Breast epithelium (tissue), 4 donors: ENCODE measurements around the gene NCEH1. TPM values are rescaled to one million over a fixed set of nuclear protein-coding genes. Genes with fewer than 3 reads are reported as not detected.
A peak's percentile ranks its signal among the peaks of the same experiment; 100 is the strongest.

ENCODE experiments used
- DNase-seq, 2 donors: peaks; one replicate each; pipeline ENCODE4 v3.0.0-alpha.2; 2019; ENCODE audit warnings: low spot score in 2 of 2
- H3K27ac ChIP-seq, 2 donors: fragments of 200-600 bp; sonication (generic) in 1 of 2; one replicate each; pipeline ENCODE4 v1.5.1; 2016 to 2019; ENCODE audit warnings: mild to moderate bottlenecking in 1 of 2
- H3K27me3 ChIP-seq, 2 donors: fragments of 200-600 bp; sonication (generic) in 1 of 2; one replicate each; pipeline versions ENCODE4 v1.5.1 to v1.6.0; 2017 to 2019; ENCODE audit warnings: control low read depth in 1 of 2, mild to moderate bottlenecking in 1 of 2
- H3K36me3 ChIP-seq: fragments of 200-600 bp; one replicate; pipeline ENCODE4 v1.5.1; 2019
- H3K4me1 ChIP-seq, 2 donors: fragments of 200-600 bp; sonication (generic); one replicate each; pipeline ENCODE4 v1.5.1; 2016 to 2019; ENCODE audit warnings: control low read depth in 1 of 2
- H3K4me3 ChIP-seq, 3 donors: fragments of 200-600 bp; sonication (generic); 1 replicate in 2 of 3; 2 replicates in 1 of 3; pipeline ENCODE4 v1.5.1; 2016 to 2019; ENCODE audit warnings: mild to moderate bottlenecking in 3 of 3, moderate library complexity in 2 of 3
- H3K9me3 ChIP-seq, 2 donors: fragments of 200-600 bp; sonication (generic) in 1 of 2; one replicate each; pipeline ENCODE4 v1.5.1; 2016 to 2019; ENCODE audit warnings: control low read depth in 1 of 2
- POLR2A ChIP-seq: fragments of 450-650 bp; IDR thresholded peaks from one replicate; pipeline ENCODE4 v1.6.1; 2016; ENCODE audit warnings: antibody characterized with exemption, mild to moderate bottlenecking, moderate library complexity
- POLR2AphosphoS5 ChIP-seq, 3 donors: sonication (generic); formaldehyde crosslinking; IDR thresholded peaks; one replicate each; pipeline ENCODE4 v1.6.1; 2017; ENCODE audit warnings: antibody characterized with exemption in 3 of 3
- intact Hi-C: fragments of 100-400 bp; cut with DNase I; formaldehyde crosslinking; loops from one replicate; pipeline ENCODE4 v1.15.1; 2023; ENCODE audit warnings: low total_unique reads
- total RNA-seq, 3 donors: library from RNA; depleted of rRNA; stranded (reverse); fragments of >200 nt; gene quantifications; one replicate each; pipeline ENCODE4 v1.1.0, GENCODE V29; 2016
- TF ChIP-seq, protein P1 (sequence below), 3 donors: fragments of 450-650 bp; IDR thresholded peaks; one replicate each; pipeline ENCODE4 v1.5.1; 2016 to 2017; ENCODE audit warnings: antibody characterized with exemption in 3 of 3, mild to moderate bottlenecking in 3 of 3, moderate library complexity in 3 of 3

The NCEH1 gene
- total RNA-seq, 3 donors from 2014 or later = 8.5 to 23.9 (median 10.4) TPM

DNA sequence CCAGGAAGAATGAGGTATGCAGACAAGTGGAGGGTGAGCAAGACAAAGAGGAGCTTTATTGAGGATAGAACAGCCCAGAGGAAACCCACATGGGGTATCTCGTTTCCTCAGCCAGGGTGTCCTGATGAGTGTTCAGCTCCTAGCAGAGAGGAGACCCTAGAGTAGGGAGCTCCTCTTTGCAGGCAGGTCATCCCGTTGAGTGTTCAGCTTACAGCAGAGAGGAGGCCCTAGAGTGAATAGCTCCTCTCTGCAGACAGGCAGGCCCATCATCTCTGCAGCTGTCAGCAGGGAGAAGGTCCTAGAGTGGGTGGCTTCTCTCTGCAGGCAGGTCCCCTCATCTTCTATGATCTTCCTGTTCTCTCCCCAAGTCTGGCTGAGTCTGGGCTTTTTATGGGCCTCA, 97.0 kb downstream of the NCEH1 start:
- no peak overlapping the region for H3K4me3 ChIP-seq
- peaks cover 3 to 9% of the 10 kb centered on the region in 2 donors for H3K9me3 ChIP-seq
- no peak overlapping the region for H3K27ac ChIP-seq
- H3K27me3 ChIP-seq = no peaks in the 10 kb centered on the region
- intact Hi-C loops = no loop called here
- H3K4me1 ChIP-seq = no peaks in the 10 kb centered on the region
- no peak for DNase-seq
- H3K36me3 ChIP-seq = no peaks in the 10 kb centered on the region
- TF ChIP-seq, protein P1, sequence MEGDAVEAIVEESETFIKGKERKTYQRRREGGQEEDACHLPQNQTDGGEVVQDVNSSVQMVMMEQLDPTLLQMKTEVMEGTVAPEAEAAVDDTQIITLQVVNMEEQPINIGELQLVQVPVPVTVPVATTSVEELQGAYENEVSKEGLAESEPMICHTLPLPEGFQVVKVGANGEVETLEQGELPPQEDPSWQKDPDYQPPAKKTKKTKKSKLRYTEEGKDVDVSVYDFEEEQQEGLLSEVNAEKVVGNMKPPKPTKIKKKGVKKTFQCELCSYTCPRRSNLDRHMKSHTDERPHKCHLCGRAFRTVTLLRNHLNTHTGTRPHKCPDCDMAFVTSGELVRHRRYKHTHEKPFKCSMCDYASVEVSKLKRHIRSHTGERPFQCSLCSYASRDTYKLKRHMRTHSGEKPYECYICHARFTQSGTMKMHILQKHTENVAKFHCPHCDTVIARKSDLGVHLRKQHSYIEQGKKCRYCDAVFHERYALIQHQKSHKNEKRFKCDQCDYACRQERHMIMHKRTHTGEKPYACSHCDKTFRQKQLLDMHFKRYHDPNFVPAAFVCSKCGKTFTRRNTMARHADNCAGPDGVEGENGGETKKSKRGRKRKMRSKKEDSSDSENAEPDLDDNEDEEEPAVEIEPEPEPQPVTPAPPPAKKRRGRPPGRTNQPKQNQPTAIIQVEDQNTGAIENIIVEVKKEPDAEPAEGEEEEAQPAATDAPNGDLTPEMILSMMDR (IDR thresholded peaks at IDR 0.05) = no peak
- TF ChIP-seq POLR2AphosphoS5 (IDR thresholded peaks at IDR 0.05) (no peak), POLR2A (no peak)

DNA sequence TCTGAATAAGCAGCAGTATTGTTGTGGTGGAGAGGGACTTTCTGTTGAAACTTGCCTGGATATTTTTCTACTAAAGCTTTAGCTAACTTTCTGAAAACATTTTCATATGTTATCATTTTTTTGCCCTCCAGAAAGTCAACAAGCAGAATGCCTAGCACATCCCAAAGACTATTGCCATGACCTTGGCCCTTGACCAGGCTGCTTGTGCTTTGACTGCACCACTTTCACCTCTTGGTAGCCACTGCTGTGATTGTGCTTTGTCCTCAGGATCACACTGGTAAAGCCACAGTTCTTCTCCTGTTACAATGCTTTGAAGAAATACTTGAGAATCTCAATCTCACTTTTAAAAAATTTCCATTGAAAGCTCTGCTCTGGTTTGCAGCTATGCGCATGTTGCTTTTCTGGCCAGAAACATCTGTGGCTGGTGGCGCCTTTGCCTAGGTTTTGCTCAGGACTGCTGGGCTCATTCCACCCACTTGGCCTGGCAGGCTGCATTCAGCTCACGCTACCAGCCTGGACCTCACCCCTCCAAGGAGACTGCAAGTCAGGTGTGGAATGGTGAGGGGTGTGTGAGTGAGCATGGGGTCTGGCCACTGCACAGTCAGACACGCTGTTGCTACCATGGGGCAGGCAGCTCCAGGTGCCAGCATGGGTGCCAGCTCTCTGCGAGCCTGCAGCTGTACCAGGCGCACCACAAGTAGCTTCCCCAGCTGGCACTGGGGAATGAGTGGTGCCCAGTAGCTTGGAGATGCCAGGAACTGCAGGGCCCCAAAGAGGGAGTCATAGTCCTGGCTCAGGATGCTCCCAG, 97.8 kb downstream of the NCEH1 start:
- intact Hi-C loops = no loop called here
- H3K4me3 ChIP-seq = no peak overlapping the region
- H3K27me3 ChIP-seq = no peaks in the 10 kb centered on the region
- no peaks in the 10 kb centered on the region for H3K36me3 ChIP-seq
- DNase-seq = no peak
- H3K9me3 ChIP-seq = peaks cover 3 to 9% of the 10 kb centered on the region in 2 donors
- H3K27ac ChIP-seq = no peak overlapping the region
- TF ChIP-seq, protein P1 (IDR thresholded peaks at IDR 0.05) = no peak
- TF ChIP-seq POLR2AphosphoS5 (IDR thresholded peaks at IDR 0.05) = no peak
- no peak for TF ChIP-seq POLR2A
- H3K4me1 ChIP-seq = no peaks in the 10 kb centered on the region

DNA sequence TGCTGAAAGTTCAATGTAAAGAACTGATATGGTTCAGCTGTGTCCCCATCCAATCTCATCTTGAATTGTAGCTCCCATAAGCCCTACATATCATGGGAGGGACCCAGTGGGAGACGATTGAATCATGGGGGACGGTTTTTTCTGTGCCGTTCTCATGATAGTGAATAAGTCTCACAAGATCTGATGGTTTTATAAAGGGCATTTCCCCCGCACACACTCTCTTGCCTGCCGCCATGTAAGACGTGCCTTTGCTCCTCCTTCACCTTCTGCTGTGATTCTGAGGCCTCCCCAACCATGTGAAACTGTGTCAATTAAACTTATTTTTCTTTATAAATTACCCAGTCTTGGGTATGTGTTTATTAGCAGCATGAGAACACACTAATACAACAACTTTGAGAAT, 101.1 kb downstream of the NCEH1 start:
- Histone ChIP-seq H3K27ac (no peak overlapping the region), H3K4me3 (no peak overlapping the region), H3K9me3 (peaks cover 3 to 9% of the 10 kb centered on the region in 2 donors), H3K27me3 (no peaks in the 10 kb centered on the region), H3K4me1 (no peaks in the 10 kb centered on the region), H3K36me3 (no peaks in the 10 kb centered on the region)
- intact Hi-C loops = no loop called here
- TF ChIP-seq POLR2AphosphoS5 (IDR thresholded peaks at IDR 0.05) = no peak
- TF ChIP-seq POLR2A = no peak
- TF ChIP-seq, protein P1 (IDR thresholded peaks at IDR 0.05) = no peak
- no peak for DNase-seq

DNA sequence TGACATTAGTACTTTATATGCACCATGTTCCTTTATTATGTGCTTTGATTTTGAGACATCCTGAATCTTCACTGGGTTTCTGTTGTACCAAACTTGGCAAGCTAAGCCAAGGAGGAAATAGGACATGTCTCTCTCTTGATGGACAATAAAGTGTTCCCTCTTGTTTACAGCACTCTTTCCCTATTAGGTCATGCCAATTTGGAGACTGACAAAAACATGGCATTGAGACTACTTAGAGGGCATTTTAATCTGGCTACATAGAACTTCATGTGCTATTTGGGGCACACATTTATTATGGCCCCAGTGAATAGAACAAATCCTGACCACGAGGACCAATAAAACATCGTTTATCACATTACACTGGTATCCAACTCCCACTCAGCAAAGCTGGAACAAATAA, 102.3 kb downstream of the NCEH1 start:
- no peak for DNase-seq
- Histone ChIP-seq H3K4me3 (no peak overlapping the region), H3K9me3 (peaks cover 0 to under 1% of the 10 kb centered on the region in 2 donors), H3K36me3 (no peaks in the 10 kb centered on the region), H3K27ac (peak overlapping the region; percentile 45 to 72), H3K27me3 (no peaks in the 10 kb centered on the region), H3K4me1 (no peaks in the 10 kb centered on the region)
- TF ChIP-seq POLR2AphosphoS5 (IDR thresholded peaks at IDR 0.05) (no peak), POLR2A (no peak)
- TF ChIP-seq, protein P1 (IDR thresholded peaks at IDR 0.05) = no peak
- intact Hi-C loops = no loop called here

DNA sequence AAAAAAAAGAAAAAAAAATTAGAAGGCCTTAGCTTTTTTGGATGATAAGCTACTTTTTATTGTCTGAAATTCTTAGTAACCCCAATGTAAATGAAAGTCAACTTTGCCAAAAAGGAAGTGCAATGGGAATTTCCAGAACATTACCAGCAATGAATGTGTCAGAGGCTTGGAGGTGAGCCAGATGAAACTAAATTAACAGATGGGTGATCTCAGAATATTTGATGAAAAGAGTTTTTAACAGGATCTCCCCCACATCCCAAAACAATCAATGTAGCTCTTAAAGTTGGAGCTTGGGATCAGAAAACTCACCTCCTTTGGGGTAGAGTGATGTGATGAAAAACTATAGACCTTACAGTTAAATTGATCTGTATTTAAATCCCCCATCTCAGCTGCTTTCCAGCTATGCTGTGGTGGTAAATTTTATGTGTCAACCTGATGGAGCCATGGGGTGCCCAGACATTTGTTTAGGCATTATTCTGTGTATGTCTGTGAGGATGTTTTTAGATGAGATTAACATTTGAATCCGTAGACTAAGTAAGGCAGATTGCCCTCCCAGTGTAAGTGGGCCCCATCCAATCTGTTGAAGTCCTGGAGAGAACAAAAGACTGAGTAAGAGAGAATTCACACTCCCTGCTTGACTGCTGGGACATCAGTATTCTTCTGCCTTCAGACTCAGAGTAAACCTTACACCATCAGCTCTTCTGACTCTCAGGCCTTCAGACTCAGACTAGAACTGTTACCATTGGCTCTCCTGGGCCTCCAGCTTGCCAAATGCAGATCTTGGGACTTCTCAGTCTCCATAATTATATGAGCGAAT, 103.4 kb downstream of the NCEH1 start:
- no peak for DNase-seq
- H3K4me1 ChIP-seq = no peaks in the 10 kb centered on the region

More for the DNA sequence above, 103.4 kb downstream of the NCEH1 start:
- Histone ChIP-seq H3K36me3 (no peaks in the 10 kb centered on the region), H3K4me3 (no peak overlapping the region), H3K27ac (peak overlapping the region; percentile 65 to 71), H3K27me3 (no peaks in the 10 kb centered on the region), H3K9me3 (no peaks in the 10 kb centered on the region)
- intact Hi-C loops = no loop called here
- TF ChIP-seq, protein P1 (IDR thresholded peaks at IDR 0.05) = no peak
- no peak for TF ChIP-seq POLR2A
- no peak for TF ChIP-seq POLR2AphosphoS5 (IDR thresholded peaks at IDR 0.05)
